Right lobe of liver (tissue), 6 donors: ENCODE measurements around the gene GSTO2. TPM values are rescaled to one million over a fixed set of nuclear protein-coding genes. Genes with fewer than 3 reads are reported as not detected.

Source experiments
- ATAC-seq, 4 donors: fragments of 200-7000 bp; cut with Tn5 transposase; one replicate each; pipeline ENCODE4 v1.9.1; 2020; ENCODE audit warnings: mild to moderate bottlenecking in 4 of 4, moderate library complexity in 4 of 4
- DNase-seq, 3 donors: peaks; one replicate each; pipeline ENCODE4 v3.0.0-alpha.2; 2020
- H3K27ac ChIP-seq, 3 donors: fragments of 200-600 bp; one replicate each; pipeline ENCODE4 v1.8.0; 2022
- H3K27me3 ChIP-seq, 2 donors: fragments of 200-600 bp; one replicate each; pipeline ENCODE4 v1.8.0; 2022
- H3K36me3 ChIP-seq, 4 donors: fragments of 200-600 bp; sonication (generic) in 1 of 4; one replicate each; pipeline versions ENCODE4 v1.5.1 to v1.8.0; 2017 to 2022; ENCODE audit warnings: control low read depth in 1 of 4
- H3K4me1 ChIP-seq, 4 donors: fragments of 200-600 bp; sonication (generic) in 1 of 4; one replicate each; pipeline versions ENCODE4 v1.5.1 to v1.8.0; 2017 to 2022; ENCODE audit warnings: control low read depth in 1 of 4
- H3K4me3 ChIP-seq, 3 donors: fragments of 200-600 bp; one replicate each; pipeline ENCODE4 v1.8.0; 2022
- H3K9me3 ChIP-seq, 4 donors: fragments of 200-600 bp; sonication (generic) in 1 of 4; one replicate each; pipeline versions ENCODE4 v1.5.1 to v1.8.0; 2017 to 2022; ENCODE audit warnings: control low read depth in 1 of 4
- POLR2A ChIP-seq: fragments of 450-650 bp; IDR thresholded peaks from one replicate; pipeline ENCODE4 v1.6.1; 2017; ENCODE audit warnings: antibody characterized with exemption, mild to moderate bottlenecking
- WGBS: methylation state at CpG from one replicate; pipeline ENCODE4 v1.1.6; 2018; ENCODE audit warnings: low coverage, low lambda C conversion rate; ENCODE audit not compliant: insufficient coverage; ENCODE audit errors: missing lambda C conversion rate; 5-methylcytosine and 5-hydroxymethylcytosine counted together
- intact Hi-C, 2 donors: fragments of 100-400 bp; cut with DNase I; formaldehyde crosslinking; loops; one replicate each; pipeline versions ENCODE4 v1.11.2 to v1.14.1; 2022
- long read RNA-seq: library from polyadenylated mRNA; unstranded; transcript quantifications from one replicate; pipeline ENCODE4 v2.0.0, GENCODE V29; 2019
- total RNA-seq, 6 experiments: library from RNA; depleted of rRNA in 2 of 6; stranded (reverse); fragments of >200 nt in 2 of 6; fragmentation: NEBNext Ultra II Directional in 3 of 6; extraction: Animal tissue kit (Norgen Biotek cat#: 25700) in 3 of 6; gene quantifications; one replicate each; pipeline versions ENCODE4 v1.1.0 to v1.2.4, GENCODE V29; 2016 to 2023
- TF ChIP-seq, protein P1 (sequence below), 4 donors: fragments of 200-600 bp in 3 of 4; fragments of 450-650 bp in 1 of 4; IDR thresholded peaks; one replicate each; pipeline versions ENCODE4 v1.5.1 to v1.8.0; 2016 to 2022; ENCODE audit warnings: antibody characterized with exemption in 4 of 4, mild to moderate bottlenecking in 2 of 4
- donor health status: DM: no; HTN: yes; CAD: no.
- donor health status: DM: no; HTN: no; CAD: no.
- donor health status: DM: no; HTN: no; CAD: no.
- donor health status: DM: no; HTN: yes; CAD: no.
- donor health status: DM: no; HTN: yes; CAD: no.

Gene GSTO2
- 1 to 10 TPM; 1.4 to 5.3 (median 2.8) TPM for total RNA-seq
- long read RNA-seq, full-length matches to known transcripts = 1 of 1 reads
- long read RNA-seq, partial matches to known transcripts = 0 of 1 reads
- long read RNA-seq, other reads (novel, unspliced or antisense) = 0 of 1 reads

DNA sequence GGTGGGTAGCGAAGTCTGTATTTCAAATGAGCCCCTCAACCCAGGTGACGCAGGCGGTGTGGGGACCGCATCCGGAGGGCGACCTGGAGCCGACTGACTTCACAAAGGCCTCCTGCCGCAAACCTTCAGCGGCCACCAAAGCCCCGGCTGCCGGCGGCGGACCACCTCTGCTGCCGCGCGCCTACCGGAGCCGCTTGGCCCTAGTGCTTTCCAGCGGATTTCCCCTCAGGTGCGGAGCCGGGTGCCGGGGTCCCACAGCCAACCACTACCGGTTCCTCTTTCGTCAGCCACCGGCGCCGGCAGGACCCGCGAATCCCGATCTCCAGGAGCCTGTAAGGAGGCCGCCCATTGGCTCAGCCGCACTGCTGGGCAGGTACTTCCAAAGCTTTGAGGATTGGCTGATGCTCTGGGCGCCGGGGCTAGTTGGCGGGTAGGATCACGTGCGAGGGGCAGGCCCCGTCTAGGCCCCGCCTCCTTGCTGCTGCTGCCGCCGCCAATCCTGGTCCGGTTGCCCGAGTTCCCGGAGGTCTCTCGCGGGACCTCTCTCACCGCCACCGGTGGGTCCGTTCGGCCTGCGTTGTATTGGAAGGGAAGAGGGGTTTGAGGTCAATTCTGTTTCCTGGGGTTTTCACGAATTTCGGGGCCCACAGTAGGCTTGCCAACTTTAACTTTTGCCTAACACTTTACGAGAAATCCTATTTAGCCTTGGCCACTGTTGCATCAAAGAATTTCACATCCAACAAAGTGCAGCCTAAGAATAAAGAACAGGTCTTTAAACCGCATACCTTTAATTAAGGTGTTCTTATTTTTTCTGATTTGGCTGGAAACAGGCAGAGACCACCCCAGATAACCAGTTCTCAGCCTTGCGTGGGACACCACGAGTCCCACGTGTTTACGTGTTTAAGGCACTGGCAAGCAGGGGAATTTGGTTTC, at the start of gene GSTO2:
GSTO2 (plus strand) TSS at position 472 of the 933 bp plus-strand sequence. CDS start 5,732 bp downstream, outside the sequence.
- Histone ChIP-seq H3K9me3 (no peaks in the 10 kb centered on the region), H3K36me3 (peaks cover 0 to 38% (median 21%) of the 10 kb centered on the region in 4 donors), H3K4me1 (peaks cover 0 to 32% (median 8%) of the 10 kb centered on the region in 4 donors), H3K4me3 (peak within 1 kb of the TSS; percentile 55 to 73 (median 55)), H3K27ac (peak within 1 kb of the TSS; percentile 50 to 75 (median 61)), H3K27me3 (no peaks in the 10 kb centered on the region)
- ATAC-seq = peak; percentile 93 to 99 (median 97)
- 16% methylated on average over 27 of the region's 59 CpGs for WGBS
- TF ChIP-seq POLR2A = peak; percentile 79
- TF ChIP-seq, protein P1, sequence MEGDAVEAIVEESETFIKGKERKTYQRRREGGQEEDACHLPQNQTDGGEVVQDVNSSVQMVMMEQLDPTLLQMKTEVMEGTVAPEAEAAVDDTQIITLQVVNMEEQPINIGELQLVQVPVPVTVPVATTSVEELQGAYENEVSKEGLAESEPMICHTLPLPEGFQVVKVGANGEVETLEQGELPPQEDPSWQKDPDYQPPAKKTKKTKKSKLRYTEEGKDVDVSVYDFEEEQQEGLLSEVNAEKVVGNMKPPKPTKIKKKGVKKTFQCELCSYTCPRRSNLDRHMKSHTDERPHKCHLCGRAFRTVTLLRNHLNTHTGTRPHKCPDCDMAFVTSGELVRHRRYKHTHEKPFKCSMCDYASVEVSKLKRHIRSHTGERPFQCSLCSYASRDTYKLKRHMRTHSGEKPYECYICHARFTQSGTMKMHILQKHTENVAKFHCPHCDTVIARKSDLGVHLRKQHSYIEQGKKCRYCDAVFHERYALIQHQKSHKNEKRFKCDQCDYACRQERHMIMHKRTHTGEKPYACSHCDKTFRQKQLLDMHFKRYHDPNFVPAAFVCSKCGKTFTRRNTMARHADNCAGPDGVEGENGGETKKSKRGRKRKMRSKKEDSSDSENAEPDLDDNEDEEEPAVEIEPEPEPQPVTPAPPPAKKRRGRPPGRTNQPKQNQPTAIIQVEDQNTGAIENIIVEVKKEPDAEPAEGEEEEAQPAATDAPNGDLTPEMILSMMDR (IDR thresholded peaks at IDR 0.05) = no peak
- DNase-seq = peak; percentile 94 to 99 (median 97)
- intact Hi-C loops = no loop called here

DNA sequence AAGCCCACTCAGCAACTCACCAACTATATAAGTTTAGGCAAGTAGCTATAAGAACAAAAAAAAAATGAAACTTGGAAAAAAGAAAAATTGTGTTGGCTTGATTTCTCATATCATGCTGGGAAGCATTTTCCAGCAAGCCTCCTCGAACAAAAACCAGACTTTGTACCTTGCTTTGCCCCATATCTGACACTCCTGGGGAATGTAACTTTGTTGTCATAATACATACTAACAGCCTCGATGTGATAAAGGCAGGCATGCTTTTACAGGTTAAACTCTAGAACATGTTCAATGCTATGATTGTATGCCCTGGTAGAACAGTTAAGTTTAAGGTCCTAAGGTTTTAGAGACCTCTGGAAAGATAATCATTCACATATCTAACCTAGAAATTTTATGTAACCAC, 48.5 kb upstream of the GSTO2 start:
- H3K27me3 ChIP-seq = no peaks in the 10 kb centered on the region
- WGBS = 20% methylated on average over 2 of the region's 2 CpGs
- ATAC-seq (peak; percentile 57 to 90 (median 71)), DNase-seq (no peak)
- TF ChIP-seq, protein P1 (IDR thresholded peaks at IDR 0.05) = no peak
- no peak for TF ChIP-seq POLR2A
- peaks cover 0 to 3% (median 0%) of the 10 kb centered on the region in 4 donors for H3K4me1 ChIP-seq
- intact Hi-C loops = no loop called here
- H3K9me3 ChIP-seq = no peaks in the 10 kb centered on the region
- no peaks in the 10 kb centered on the region for H3K36me3 ChIP-seq
- H3K27ac ChIP-seq = no peak overlapping the region
- H3K4me3 ChIP-seq = no peak overlapping the region

DNA sequence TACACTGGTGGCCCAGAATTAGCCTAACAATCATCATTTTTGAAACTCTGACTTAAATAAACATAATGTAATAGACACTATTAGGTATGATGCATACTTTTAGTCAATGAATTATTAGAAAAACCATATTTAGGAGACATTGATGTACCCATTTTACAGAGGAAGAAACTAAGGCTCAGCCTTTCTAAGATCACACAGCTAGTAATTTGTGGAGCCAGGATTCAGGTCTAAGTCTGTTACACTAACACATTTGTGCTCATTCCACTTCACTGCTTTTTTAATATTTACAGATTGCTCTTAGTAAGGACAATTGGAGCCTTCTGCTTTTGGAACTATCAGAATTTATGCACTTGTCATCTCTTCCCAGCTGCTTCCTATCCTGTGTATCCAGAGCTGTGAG, 45.7 kb upstream of the GSTO2 start:
- H3K27ac ChIP-seq = no peak overlapping the region
- intact Hi-C loops = no loop called here
- no peaks in the 10 kb centered on the region for H3K36me3 ChIP-seq
- peaks cover 0 to 3% (median 0%) of the 10 kb centered on the region in 4 donors for H3K4me1 ChIP-seq
- no peak for TF ChIP-seq POLR2A
- TF ChIP-seq, protein P1 (IDR thresholded peaks at IDR 0.05) = no peak
- no peak overlapping the region for H3K4me3 ChIP-seq
- H3K27me3 ChIP-seq = no peaks in the 10 kb centered on the region
- DNase-seq (no peak), ATAC-seq (no peak)
- no peaks in the 10 kb centered on the region for H3K9me3 ChIP-seq

DNA sequence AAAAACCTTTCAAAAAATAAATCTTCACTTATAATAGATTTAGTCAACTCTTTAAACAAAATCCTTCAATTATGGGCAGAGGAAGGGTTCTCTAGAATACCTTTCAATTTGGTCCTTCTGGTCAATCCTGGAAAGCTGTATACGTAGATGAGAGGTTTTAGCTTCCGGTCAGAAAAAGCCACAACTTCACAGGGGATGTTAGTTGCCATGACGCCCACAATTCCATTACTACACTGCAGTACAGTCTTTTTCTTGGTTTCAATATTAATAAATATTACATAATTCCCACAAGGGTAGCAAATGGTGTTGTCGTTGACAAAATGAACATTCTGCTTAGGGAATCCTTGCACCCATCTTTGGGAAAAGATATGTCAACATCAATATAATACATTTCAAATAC, 38.5 kb upstream of the GSTO2 start:
- Histone ChIP-seq H3K27ac (no peak overlapping the region), H3K4me3 (no peak overlapping the region), H3K27me3 (no peaks in the 10 kb centered on the region), H3K4me1 (peaks cover 0 to 5% (median 0%) of the 10 kb centered on the region in 4 donors), H3K36me3 (no peaks in the 10 kb centered on the region), H3K9me3 (no peaks in the 10 kb centered on the region)
- intact Hi-C loops = no loop called here
- 78% methylated on average over 4 of the region's 4 CpGs for WGBS
- no peak for ATAC-seq
- DNase-seq = no peak
- TF ChIP-seq, protein P1 (IDR thresholded peaks at IDR 0.05) = no peak
